Smooth muscle cell (in vitro differentiated cells): ENCODE measurements around the gene GNAI2. TPM values are rescaled to one million over a fixed set of nuclear protein-coding genes. Genes with fewer than 3 reads are reported as not detected.

Experiments
- DNase-seq: peaks from one replicate; lab custom pipeline; 2025; ENCODE audit not compliant: unreplicated experiment; lab: John Stamatoyannopoulos, UW
- H2AFZ ChIP-seq: fragments of 200-600 bp; sonication (generic); 2 replicates; pipeline ENCODE4 v1.6.0; 2016; ENCODE audit warnings: antibody characterized with exemption, low read depth, mild to moderate bottlenecking
- H3F3A ChIP-seq: fragments of 200-600 bp; sonication (generic); 2 replicates; pipeline ENCODE4 v1.6.0; 2017; ENCODE audit warnings: antibody characterized with exemption, low read depth
- H3K27ac ChIP-seq: fragments of 200-600 bp; sonication (generic); 2 replicates; pipeline ENCODE4 v1.5.1; 2016; ENCODE audit warnings: low read depth, mild to moderate bottlenecking
- H3K27me3 ChIP-seq: fragments of 200-600 bp; sonication (generic); 2 replicates; pipeline ENCODE4 v1.6.1; 2016; ENCODE audit warnings: low read depth, mild to moderate bottlenecking
- H3K36me3 ChIP-seq: fragments of 200-600 bp; sonication (generic); 2 replicates; pipeline ENCODE4 v1.5.1; 2016; ENCODE audit warnings: low read depth
- H3K4me1 ChIP-seq: fragments of 200-600 bp; sonication (generic); 2 replicates; pipeline ENCODE4 v1.5.1; 2016; ENCODE audit warnings: low read depth
- H3K4me2 ChIP-seq: fragments of 200-600 bp; sonication (generic); 2 replicates; pipeline ENCODE4 v1.6.0; 2016; ENCODE audit warnings: mild to moderate bottlenecking
- H3K4me3 ChIP-seq: fragments of 200-600 bp; sonication (generic); 2 replicates; pipeline ENCODE4 v1.5.1; 2016; ENCODE audit warnings: mild to moderate bottlenecking
- H3K79me2 ChIP-seq: fragments of 200-600 bp; sonication (generic); 2 replicates; pipeline ENCODE4 v1.6.0; 2016; ENCODE audit warnings: low read depth, mild to moderate bottlenecking
- H3K9ac ChIP-seq: fragments of 200-600 bp; sonication (generic); 2 replicates; pipeline ENCODE4 v1.6.0; 2016; ENCODE audit warnings: low read depth
- H3K9me3 ChIP-seq: fragments of 200-600 bp; sonication (generic); replicated peaks from 2 replicates; pipeline ENCODE4 v1.5.1; 2016; ENCODE audit warnings: low read depth
- H4K20me1 ChIP-seq: fragments of 200-600 bp; sonication (generic); 2 replicates; pipeline ENCODE4 v1.6.0; 2016; ENCODE audit warnings: low read depth
- WGBS: methylation state at CpG from one replicate; pipeline ENCODE4 v1.1.7; 2016; ENCODE audit warnings: low lambda C conversion rate; 5-methylcytosine and 5-hydroxymethylcytosine counted together
- polyA plus RNA-seq: library from polyadenylated mRNA; unstranded; fragments of >200 nt; fragmentation: Nextera tagmentation; extraction: Ambion mirVana; gene quantifications from 2 replicates; pipeline ENCODE4 v1.2.1, GENCODE V29; 2016
- total RNA-seq: library from RNA; depleted of rRNA; stranded (reverse); fragments of >200 nt; gene quantifications from 2 replicates; pipeline ENCODE4 v1.2.3, GENCODE V29; 2014
- TF ChIP-seq, protein P1 (sequence below): fragments of 200-600 bp; sonication (generic); IDR thresholded peaks from 2 replicates; pipeline ENCODE4 v1.5.1; 2017; ENCODE audit warnings: borderline replicate concordance, mild to moderate bottlenecking, antibody characterized with exemption; ENCODE audit not compliant: insufficient read depth, poor library complexity, severe bottlenecking

The GNAI2 gene
- total and polyA plus RNA-seq, 2 experiments from 2014 or later, result 209 to 454 TPM

DNA sequence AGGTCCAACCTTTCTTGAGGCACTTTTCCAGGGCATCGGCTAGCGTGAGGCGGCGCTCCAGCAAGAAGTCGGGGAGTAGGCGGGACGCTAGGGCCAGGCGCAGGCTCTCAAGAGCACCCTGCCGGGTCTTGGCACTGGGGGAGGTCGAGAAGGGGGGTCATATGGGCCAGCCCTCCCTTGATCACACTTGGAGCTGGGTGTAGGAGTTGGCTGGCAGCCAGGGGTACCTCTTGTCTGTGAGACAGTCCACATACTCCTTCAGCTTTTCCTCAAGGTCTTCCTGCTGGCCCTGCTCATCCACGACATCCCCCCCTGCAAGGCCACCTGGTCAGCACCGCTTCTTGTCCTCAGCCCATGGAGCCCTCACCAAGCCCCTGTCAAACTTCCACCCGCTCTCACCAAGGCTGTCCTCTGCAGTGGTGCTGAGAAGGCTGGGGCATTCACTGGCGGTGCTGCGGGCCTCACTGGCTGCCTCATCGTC is 54.2 kb downstream of the GNAI2 start:
- Histone ChIP-seq H3K9ac (no peak overlapping the region), H3K4me2 (no peak overlapping the region), H3K4me3 (no peak overlapping the region), H3K79me2 (peaks cover 11% of the 10 kb centered on the region), H4K20me1 (no peaks in the 10 kb centered on the region), H3K4me1 (peaks cover 10% of the 10 kb centered on the region), H3K27me3 (no peaks in the 10 kb centered on the region), H3K27ac (no peak overlapping the region), H3K36me3 (no peaks in the 10 kb centered on the region), H2AFZ (no peak overlapping the region), H3F3A (no peaks in the 10 kb centered on the region), H3K9me3 (no peaks in the 10 kb centered on the region)
- no peak for DNase-seq
- WGBS, result 96% methylated on average over 16 of the region's 16 CpGs
- TF ChIP-seq, protein P1, sequence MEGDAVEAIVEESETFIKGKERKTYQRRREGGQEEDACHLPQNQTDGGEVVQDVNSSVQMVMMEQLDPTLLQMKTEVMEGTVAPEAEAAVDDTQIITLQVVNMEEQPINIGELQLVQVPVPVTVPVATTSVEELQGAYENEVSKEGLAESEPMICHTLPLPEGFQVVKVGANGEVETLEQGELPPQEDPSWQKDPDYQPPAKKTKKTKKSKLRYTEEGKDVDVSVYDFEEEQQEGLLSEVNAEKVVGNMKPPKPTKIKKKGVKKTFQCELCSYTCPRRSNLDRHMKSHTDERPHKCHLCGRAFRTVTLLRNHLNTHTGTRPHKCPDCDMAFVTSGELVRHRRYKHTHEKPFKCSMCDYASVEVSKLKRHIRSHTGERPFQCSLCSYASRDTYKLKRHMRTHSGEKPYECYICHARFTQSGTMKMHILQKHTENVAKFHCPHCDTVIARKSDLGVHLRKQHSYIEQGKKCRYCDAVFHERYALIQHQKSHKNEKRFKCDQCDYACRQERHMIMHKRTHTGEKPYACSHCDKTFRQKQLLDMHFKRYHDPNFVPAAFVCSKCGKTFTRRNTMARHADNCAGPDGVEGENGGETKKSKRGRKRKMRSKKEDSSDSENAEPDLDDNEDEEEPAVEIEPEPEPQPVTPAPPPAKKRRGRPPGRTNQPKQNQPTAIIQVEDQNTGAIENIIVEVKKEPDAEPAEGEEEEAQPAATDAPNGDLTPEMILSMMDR, result no peak

DNA sequence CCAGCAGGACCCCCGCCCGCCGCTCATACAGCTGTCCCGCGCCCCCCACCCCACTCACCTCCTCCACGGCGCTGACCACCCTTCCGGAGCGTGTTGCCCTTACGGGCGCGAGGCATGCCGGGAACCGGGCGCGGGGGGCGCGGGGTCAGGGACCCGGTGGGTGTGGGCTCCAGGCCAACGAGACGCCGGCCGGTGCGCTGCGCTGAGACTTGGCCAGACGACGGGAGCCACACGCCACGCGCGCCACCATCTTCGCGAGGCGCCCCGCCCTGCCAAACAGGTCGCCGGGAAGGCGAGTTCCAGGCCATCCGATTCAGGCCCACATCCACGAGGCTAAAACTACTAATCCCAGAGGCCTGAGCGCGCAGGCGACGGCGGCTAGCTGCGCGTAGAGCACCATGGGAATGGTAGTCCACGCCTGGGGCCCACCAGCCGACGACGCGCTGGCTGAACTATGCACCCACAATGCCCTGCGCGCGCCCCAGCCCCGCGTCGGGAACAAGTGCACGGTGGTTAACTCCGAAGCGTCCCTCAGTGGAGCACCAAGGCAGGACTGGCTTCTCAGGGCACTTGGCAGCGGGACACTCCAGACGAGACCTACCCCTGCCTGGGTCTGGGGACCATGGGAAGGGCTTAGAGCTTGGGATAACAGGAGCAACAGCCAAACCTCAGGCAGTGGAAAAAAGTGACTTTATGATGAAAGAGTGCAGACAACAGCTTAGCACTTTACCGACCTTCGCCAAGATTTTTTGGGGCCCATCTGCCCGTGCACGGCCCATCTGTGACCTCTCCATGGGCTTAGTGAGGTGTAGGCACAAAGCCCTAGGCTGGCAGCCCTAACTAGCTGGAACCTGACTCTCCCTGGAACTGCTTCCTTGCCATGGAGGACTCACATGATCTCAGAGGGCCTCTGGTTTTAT is 56.4 kb downstream of the GNAI2 start, which contains the start of gene IFRD2:
Gene IFRD2, minus strand, starts transcription at position 271 of the 920 bp plus-strand sequence. Its CDS starts 155 bp downstream, at position 116.
- Histone ChIP-seq H3K27ac (peak within 1 kb of the TSS; percentile 72), H3K4me1 (peaks cover 10% of the 10 kb centered on the region), H3F3A (no peaks in the 10 kb centered on the region), H3K4me3 (peak within 1 kb of the TSS; percentile 84), H4K20me1 (no peaks in the 10 kb centered on the region), H3K9me3 (no peaks in the 10 kb centered on the region), H2AFZ (peak within 1 kb of the TSS; percentile 47), H3K79me2 (peaks cover 11% of the 10 kb centered on the region), H3K9ac (peak within 1 kb of the TSS; percentile 89), H3K36me3 (no peaks in the 10 kb centered on the region), H3K4me2 (peak within 1 kb of the TSS; percentile 98), H3K27me3 (no peaks in the 10 kb centered on the region)
- WGBS, result 7% methylated on average over 51 of the region's 67 CpGs
- DNase-seq, result peak; percentile 78
- TF ChIP-seq, protein P1, result no peak

GRCh38 chr3:50293079-50293801 is 57.2 kb downstream of the GNAI2 start:
- H3K4me3 ChIP-seq, result peak overlapping the region; percentile 44
- no peak overlapping the region for H3K9ac ChIP-seq
- TF ChIP-seq, protein P1, result no peak
- H3K27me3 ChIP-seq, result no peaks in the 10 kb centered on the region
- no peaks in the 10 kb centered on the region for H3K36me3 ChIP-seq
- peaks cover 11% of the 10 kb centered on the region for H3K79me2 ChIP-seq
- H3K4me2 ChIP-seq, result peak overlapping the region; percentile 82
- peak overlapping the region; percentile 10 for H3K27ac ChIP-seq
- no peaks in the 10 kb centered on the region for H3K9me3 ChIP-seq
- 88% methylated on average over 12 of the region's 12 CpGs for WGBS
- no peaks in the 10 kb centered on the region for H3F3A ChIP-seq
- no peaks in the 10 kb centered on the region for H4K20me1 ChIP-seq
- H3K4me1 ChIP-seq, result peaks cover 11% of the 10 kb centered on the region
- no peak for DNase-seq
- no peak overlapping the region for H2AFZ ChIP-seq
